ENCODE measurements around the gene NOP58.
"Not testable (repeated sequence)": the region's sequence is repeated elsewhere in the genome, so short reads cannot be mapped to it uniquely, and the experiment has no call there.

NOP58 gene

GRCh38 chr2:202307690-202308089 is 42.1 kb downstream of the NOP58 start:
- H3K27ac ChIP-seq: no peak overlapping the region
- DNase-seq (ENCODE audit: low spot score): no peak

GRCh38 chr2:202311823-202312388 is 46.3 kb downstream of the NOP58 start:
- TF ChIP-seq CTCF (IDR thresholded peaks at IDR 0.05): no peak
- no peak for DNase-seq (ENCODE audit: low spot score)
- no peak overlapping the region for H3K4me3 ChIP-seq

More at GRCh38 chr2:202307690-202308089, 42.1 kb downstream of the NOP58 start:
- no peak overlapping the region for H3K4me3 ChIP-seq
- TF ChIP-seq CTCF (IDR thresholded peaks at IDR 0.05): no peak

GRCh38 chr2:202314116-202314515 is 48.6 kb downstream of the NOP58 start:
- Histone ChIP-seq H3K4me3 (no peak overlapping the region), H3K27ac (no peak overlapping the region)
- no peak for DNase-seq (ENCODE audit: low spot score)
- no peak for TF ChIP-seq CTCF (IDR thresholded peaks at IDR 0.05)

More at GRCh38 chr2:202311823-202312388, 46.3 kb downstream of the NOP58 start:
- H3K27ac ChIP-seq: no peak overlapping the region

GRCh38 chr2:202317080-202317857 is 51.7 kb downstream of the NOP58 start:
- peak overlapping the region in 1 of 2 donors; percentile 50 for H3K27ac ChIP-seq

GRCh38 chr2:202320362-202320761 is 54.8 kb downstream of the NOP58 start:
- not testable (repeated sequence) for DNase-seq (ENCODE audit: low spot score); H3K27ac ChIP-seq; H3K4me3 ChIP-seq

More at GRCh38 chr2:202317080-202317857, 51.7 kb downstream of the NOP58 start:
- H3K4me3 ChIP-seq: no peak overlapping the region
- no peak for TF ChIP-seq CTCF (IDR thresholded peaks at IDR 0.05)
- DNase-seq (ENCODE audit: low spot score): no peak

- DNase-seq (ENCODE audit: low spot score): no peak
- no peak overlapping the region for H3K27ac ChIP-seq
- no peak for TF ChIP-seq CTCF (IDR thresholded peaks at IDR 0.05)
- no peak overlapping the region for H3K4me3 ChIP-seq
These were observed 56.9 kb downstream of the NOP58 start for GRCh38 chr2:202322435-202322834.

GRCh38 chr2:202327858-202328257 is 62.3 kb downstream of the NOP58 start:
- Histone ChIP-seq H3K4me3 (no peak overlapping the region), H3K27ac (no peak overlapping the region)
- no peak for DNase-seq (ENCODE audit: low spot score)
- no peak for TF ChIP-seq CTCF (IDR thresholded peaks at IDR 0.05)

All from coronary artery (tissue), 2 donors.